GM18498 (cell line): ENCODE results near the gene CNPPD1.

Experiments
- ATAC-seq: cut with Tn5 transposase; IDR thresholded peaks from one replicate; pipeline ENCODE4 v1.9.1; 2021; ENCODE audit warnings: mild to moderate bottlenecking, moderate library complexity; ENCODE audit not compliant: unreplicated experiment

CNPPD1 gene

DNA sequence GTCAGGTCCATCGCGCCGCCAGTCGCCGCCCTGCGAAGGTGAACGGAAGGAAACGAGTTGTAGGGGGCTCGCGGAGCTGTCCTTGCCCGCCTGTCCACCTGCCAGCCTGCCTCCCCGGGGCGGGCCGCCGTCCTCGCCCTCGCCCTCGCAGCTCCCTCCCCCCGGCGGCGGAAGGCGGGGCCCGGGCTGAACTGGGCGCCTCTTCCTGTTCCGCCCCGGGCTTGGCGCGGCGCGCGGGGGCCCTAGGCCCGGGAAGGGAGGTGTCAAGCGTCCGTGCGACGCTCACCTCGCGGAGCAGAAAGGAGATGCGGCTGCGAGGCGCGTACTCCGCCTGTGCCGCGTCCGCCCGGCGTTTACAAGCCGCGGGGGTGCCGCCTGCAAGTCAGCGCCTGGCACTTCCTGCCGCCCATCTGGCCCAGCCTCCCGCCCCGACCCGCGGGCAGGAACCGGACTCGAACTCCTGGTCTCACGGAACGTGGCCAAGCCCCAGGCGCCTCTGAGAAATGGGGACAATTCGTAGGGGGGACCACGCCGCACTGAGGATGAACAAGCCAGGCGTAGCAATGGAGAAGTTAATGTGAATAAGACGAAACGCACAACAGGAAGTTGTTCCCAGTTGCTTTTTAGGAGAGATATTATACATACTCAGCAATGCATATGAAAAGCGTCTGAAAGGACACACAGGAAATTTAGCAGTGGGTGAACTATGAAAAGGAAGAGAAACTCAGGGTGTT lies at the start of gene CNPPD1:
CNPPD1 (minus strand) TSS at position 108 of the 734 bp plus-strand sequence; CDS start at position 11, 97 bp downstream.
- peak; percentile 75 for ATAC-seq

DNA sequence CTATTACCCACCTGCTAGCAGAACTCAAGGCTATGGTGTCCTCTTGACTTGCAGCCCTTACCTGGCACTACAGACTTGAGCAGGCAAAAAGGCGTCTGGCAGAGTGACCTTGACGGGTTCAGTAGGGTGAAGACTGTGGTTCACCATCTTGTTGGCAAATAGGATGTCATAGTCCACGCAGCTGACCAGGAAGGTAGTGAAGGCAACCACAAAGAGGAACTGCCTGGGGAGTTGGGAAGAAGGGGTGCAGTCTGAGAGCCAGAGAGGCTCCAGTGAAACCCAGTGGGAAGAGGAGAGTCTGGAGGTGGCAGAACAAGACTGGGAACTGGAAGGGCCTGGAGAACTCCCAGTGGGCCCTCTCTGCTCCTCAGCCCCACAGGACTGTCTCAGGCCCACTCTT lies 48.6 kb upstream of the CNPPD1 start:
- ATAC-seq, result no peak

DNA sequence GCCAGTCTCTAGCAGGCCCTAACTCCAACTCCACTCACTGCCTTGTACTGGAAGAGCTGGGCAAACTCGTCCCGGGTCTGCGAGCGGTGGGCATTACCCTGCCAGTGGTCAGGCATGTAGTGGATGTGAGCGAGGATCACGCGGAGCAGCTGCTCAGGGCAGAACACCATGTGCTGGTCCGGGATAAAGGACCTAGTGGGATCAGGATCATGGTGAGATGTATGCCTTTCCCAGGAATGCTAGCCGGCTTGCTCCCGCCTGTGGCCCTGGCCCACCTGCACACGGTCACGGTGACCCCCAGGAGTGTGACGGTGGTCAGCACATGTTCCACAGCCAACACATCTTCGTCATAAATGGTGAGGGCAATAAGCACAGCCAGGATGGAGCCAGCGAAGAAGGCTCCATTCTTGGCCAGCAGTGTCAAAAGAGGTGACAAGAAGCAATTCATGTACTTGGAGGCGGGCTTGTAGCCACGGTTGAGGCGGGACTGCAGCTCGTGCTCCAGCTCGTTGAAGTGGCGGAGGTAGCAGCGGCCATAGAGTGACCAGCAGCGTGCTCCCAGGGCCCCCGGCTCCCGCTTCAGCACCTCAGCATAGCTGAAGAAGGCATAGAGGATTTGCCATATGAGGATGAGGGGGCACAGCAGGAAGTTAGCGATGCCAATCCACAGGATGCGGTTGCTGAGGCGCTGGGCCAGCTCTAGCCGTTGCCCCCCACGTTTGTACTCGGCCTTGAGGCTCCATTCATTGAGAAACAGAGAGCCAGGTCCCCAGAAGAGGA lies 47.3 kb upstream of the CNPPD1 start:
- ATAC-seq, result no peak

DNA sequence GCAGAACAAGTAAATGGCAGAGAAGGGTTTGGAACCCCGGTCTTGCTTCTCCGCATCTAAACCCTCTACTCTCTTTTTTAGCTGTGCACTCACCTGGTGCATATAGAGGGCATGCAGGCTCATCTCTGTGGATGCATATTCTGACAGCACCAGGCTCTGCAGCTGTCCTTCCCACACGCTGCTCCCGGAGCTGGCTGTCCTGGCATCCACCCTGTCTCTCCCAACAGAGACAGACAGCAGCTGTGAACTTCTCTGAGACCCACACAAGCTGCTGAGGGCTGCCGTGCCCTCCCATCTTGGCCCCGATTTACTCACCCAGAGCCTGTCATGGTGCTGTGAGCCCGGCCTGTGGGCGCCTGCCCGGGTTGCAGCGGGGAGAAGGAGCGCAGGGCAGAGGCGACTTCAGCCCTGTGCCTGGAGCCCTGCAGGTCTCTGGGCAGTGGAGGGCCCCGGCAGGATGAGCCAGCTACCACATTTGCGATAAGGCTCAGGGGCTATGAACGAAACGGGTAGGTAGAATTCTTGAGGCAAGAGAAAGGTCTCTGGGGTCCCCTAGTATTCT lies 45.3 kb upstream of the CNPPD1 start:
- ATAC-seq, result no peak

DNA sequence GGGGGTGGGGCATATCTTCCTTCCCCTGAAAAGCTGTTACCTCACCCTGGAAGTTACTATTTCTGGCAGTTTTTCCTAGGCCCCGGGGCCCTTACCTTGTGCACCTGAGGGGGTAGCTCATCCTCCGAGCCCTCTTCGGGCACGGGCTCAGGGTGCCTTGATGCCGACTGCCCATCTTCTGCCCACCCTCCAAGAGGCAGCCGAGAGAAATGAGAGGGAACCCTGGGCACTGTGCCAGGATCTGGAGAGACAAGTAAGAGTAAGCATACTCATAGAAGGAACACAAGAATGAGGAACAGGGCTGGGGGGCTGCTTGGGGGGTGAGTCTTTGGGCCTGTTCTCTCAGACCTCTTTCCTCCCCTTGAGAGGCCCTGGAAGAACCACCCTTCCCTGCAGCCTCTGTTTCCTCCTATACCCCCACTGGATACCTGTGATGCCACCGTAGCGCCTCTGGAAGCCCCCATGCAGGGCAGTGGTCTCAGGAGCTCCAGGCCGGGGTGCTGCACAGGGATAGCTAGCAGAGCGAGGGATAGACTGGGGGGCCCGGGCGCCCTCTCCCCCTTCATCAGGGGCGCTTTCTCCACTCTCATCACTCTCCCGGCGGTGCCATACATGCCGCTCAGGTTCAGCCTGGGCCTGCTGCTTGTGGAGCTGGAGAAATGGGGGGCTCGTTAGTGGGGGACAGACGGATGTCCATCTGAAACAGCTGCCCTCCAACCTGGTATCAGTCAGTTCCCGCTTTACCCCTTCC lies 44.1 kb upstream of the CNPPD1 start:
- ATAC-seq, result no peak

DNA sequence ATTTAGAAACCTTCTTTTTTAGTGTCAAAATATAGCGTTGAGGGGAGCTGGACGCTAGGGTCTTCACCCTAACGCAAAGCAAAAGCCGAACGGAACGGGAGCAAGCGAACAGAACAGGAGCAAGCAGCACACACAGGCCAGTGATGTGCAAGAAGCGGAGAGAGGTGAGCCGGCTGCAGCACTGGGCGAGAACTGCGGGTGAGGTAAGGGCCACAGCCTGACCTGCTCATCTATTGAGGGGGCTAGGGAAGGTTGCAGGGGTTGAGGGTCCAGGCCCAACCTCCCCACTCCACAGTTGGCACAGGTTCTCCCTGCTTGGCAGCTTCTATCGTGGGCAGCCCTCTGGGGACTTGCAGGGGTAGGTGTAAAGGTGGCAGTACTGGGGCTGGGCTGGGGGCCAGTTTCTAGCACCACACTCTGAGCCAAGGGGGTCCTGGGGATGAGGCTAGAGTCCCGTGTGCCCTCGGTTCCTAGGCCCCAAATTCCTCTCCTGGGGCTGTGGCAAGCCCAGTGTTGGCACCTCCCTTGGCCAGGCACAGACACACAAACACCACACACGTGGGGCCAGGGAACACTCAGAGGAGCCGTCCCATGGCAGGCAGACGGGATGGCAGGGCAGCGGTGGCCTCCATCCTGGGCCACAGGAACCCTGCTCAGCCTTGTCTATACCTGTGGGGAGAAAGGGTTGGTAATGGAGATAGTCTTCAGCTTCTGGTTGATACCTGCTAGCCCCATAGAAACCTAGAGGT lies 43.2 kb upstream of the CNPPD1 start:
- no peak for ATAC-seq

DNA sequence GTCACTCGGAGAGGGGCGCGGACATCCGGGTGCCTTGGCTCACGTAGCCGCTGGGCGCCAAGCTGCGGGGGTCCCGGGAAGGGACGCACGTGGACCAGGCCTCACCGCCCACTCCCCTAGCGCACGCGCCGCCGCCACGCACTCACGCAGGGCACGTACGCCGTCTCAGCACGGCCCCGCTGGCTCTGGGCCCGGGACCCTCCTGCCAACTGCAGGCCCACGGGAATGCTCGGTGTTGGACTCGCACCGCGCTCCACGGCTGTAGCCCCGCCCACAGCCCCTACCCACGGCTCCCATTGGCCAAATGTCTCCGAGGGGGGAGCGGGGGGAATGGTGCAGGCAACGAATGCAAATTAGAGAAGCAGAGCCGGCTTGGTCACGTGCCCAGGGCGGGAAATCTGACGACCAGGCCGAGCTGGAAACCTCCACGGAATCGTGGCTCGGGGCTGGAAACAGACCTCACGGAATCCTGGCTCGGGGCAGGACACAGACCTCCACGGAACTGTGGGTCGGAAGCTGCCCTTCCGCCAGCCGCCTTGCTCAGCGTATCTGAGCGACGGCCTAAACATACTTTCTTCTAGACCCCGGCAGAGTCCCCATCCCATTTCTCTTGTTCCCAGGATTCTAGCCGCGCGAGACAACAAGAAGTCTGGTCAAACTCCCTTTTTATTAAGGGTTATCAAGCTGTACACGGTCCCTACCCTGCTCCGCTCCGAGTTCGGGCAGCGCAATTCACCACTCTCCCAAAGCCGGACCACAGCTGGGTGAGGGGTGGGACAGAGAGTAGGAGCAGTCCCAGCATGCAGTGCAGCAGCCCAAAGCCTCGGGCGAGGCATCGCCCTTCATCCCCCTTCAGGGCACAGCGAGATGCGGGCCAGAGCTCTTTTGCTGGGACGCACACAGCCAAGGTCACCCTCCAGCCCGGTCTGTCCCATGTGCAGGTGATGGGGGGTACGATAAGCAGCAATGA lies 42.3 kb upstream of the CNPPD1 start, which contains the start of gene ABCB6:
ABCB6 (minus strand) TSS at position 227 of the 970 bp plus-strand sequence. CDS start 285 bp downstream, outside the sequence.
- ATAC-seq, result peak; percentile 84

DNA sequence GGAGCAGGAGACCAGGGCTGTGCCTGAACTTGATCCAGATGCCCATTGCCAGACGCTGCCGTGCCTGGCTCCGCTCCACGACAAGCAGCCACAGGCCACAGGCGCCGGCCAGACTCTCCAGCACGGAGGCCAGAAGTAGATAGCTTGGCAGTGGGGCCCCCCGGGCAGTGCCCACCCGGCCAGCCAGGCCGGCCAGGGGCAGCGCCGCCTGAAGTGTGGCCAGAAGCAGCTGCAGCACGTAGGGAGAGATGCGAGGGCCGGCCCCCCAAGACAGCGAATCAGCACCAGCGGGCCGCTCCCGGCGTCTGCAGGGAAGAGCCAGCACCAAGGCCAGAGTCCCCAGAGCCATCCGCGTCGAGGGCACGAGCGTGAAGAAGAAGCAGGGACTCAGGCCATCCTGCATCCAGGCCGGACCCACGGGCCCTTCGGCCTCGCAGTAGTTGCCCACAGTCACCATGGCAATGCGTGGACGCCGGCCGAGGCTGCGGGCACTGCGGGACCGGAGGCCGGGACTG lies 41.5 kb upstream of the CNPPD1 start:
- peak; percentile 27 for ATAC-seq

DNA sequence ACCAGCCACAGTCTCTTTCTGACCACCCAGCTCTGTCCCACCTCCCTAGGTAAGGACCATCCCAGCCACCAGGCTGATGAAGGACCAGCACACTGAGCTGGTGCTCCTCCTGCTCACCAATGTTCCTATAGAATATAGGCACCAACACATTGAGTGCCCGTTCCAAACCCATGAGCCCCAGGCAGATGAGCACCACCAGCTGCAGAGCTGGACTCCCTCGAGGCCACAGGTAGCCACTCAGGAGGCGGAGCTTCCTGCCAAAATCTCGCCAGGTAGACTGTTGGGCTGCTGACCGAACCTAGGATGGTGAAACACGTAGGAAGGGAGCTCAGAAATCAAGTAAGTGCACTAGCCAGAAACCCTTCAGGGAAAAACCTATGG lies 39.8 kb upstream of the CNPPD1 start:
- no peak for ATAC-seq

DNA sequence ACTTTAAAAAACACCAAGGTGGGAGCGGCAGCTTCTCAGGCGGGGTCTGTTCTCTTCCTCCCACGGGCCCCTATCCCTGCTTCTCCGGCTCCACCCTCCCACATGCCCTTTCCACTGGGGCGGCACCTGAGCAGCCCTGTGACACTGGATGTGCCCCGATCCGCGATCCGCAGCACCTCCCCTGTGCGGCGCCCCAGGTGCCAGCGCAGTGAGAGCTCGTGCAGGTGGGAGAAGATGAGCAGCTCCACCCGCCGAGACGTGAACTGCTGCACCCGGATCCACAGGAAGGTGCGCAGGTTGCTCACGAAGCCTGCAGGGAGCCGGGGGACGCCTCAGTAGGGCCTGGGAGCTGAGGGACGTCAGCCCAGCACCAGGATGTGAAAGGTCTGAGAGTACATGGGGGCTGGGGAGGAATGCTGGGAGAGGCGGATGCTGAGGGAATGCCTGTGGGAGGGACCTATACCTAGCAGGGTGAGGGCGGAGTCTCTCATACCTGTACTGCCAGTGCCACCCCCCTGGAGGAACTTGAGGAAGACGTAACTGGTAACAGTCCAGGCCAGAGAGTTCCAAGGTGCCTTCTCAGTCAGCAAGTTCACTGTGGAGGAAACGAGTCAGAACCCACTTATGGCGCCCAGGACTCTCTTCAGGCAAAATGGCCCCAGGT lies 39.3 kb upstream of the CNPPD1 start:
- no peak for ATAC-seq

DNA sequence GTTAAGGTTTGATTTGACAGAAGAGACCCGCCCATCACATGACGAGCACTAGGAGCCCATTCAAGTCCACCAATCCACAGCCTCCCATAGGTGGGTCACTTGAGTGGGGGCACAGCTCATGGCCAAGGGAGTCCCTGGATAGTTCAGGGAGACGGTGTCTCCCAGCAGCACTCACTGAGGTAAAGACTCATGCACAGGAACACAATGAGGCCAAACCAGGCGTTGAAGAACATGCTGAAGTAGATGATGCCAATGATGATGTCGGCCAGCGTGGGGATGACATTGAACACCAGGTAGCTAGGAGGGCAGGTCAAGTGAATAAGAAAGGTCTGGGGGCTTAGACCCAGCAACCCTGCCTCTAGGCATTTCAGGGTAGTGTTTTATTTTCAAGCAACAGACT lies 38.1 kb upstream of the CNPPD1 start:
- ATAC-seq, result no peak

DNA sequence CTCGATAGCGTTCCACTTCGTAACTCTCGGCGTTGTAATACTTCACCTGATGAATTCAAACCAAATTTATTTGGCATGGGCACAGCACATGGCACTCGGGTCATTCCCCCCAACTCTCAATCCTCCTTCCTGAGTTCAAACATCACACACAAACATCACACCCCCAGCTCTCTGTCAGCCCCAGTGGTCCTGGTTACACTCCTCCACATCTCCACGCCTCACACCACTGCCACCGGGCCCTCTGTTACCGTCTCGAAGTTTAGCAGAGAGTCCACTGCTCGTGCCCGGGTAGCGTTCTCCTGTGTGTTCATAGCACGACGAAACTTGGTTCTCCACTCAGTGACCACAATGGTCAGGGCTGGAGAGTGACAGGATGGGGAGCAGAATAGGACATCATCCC lies 37.4 kb upstream of the CNPPD1 start:
- no peak for ATAC-seq

DNA sequence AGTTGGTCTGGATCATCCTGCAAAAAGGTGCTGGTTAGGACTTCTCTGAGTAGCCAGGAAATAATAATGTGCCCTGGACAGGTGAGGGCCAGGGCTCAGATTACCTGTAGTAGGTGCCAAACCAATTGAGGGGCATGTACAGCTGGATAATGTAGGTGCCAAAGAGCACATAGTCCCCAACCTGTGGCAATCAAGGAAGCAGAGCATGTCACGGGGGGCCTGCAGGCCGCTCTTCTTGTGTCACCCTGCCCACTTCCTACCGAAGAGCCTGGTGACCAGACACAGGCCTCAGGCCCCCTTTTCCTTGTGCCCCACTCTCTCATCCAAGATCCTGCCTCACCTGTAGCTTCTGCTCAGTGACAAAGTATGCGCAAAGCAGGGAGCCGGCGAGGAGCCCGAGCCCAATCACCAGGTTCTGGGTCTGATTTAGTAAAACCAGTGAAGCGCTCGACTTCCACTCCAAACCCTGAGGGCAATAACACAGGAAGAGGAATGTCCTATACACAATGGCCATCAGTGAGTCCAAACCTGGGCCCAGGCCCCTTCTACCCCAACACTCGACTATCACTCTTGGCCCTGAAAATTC lies 36.9 kb upstream of the CNPPD1 start:
- no peak for ATAC-seq

DNA sequence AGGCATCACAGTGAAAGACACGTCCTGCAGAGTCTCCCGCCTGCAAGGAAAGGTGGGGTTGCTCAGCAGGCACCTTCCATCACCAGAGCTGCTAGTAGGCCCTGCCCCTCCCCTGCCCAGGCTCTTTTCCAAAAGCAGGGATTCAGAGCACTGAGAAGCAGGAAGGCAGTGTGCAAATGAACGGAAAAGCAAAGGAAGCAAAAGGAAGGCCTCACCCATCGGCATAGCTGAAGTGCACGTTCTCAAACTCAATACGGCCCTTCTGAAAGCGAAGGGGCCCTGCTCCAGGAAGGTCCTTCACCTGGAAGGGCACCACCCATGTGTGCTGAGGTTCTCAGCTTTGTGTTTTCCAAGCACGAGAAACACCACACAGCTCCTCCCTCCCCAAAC lies 36.3 kb upstream of the CNPPD1 start:
- ATAC-seq, result no peak

DNA sequence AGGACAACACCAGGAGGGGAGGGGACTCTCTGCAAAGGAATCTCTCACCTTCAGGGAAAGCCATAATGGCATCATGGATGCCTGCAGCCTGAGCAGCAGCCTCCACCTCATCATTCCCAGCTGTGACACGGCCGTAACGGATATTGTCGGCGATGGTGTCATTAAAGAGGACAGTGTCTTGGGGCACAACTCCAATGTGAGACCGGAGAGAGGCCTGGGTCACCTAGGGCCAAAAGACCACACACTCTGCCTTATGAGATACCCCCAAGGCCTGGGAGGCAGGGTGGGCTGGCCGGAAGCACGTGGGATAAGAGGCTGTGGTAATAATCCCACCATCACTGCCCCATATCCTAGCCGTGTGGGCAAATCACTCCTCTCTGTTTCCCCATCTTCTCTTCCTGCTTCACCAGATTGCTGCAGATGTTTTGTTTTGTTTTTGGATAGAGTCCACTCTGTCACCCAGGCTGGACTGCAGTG lies 34.2 kb upstream of the CNPPD1 start:
- ATAC-seq, result no peak

DNA sequence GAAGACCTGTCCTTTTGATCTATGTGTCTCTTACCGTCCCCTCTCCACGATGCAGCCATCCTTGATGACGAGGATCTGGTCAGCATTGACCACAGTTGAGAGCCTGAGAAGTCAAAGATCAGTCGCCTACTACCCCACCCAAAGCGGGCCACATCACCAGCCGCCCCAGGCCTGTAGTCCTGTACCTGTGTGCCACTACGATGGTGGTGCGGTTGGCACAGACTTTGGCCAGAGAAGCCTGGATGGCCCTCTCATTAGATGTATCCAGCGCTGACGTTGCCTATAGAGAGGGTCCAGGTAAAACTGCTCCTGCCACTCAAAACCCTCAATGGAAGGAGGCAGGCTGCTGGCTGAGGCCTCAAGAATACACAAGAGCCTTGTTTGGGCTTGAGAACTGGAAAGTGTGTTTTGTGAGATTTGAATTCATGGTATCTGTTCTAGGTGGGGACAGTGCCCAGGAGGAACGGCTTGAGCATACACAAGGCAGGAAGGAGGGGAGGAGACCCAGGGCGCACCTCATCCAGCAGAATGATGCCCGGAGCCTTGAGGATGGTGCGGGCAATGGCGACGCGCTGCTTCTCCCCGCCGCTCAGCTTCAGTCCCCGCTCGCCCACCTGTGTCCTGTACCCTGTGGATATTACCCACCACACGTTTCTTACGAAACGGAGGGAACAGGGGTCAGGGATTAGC lies 33.6 kb upstream of the CNPPD1 start:
- ATAC-seq, result no peak
